HPDE6-E6E7 (cell line): ENCODE measurements around the gene CKAP5.

Experiments
- DNase-seq: peaks from one replicate; pipeline ENCODE4 v3.0.0; 2011; ENCODE audit warnings: missing footprints; ENCODE audit errors: extremely low spot score

CKAP5 gene

GRCh38 chr11:46698597-46698996 is 147.5 kb downstream of the CKAP5 start:
- DNase-seq, result no peak

- no peak for DNase-seq
Observed at GRCh38 chr11:46697723-46698122, 148.4 kb downstream of the CKAP5 start.

GRCh38 chr11:46697303-46697702 is 148.8 kb downstream of the CKAP5 start:
- no peak for DNase-seq

GRCh38 chr11:46696212-46696558 is 149.9 kb downstream of the CKAP5 start:
- DNase-seq, result no peak

GRCh38 chr11:46695345-46696211 is 150.5 kb downstream of the CKAP5 start:
- no peak for DNase-seq

- DNase-seq, result no peak
Observed at GRCh38 chr11:46694607-46695006, 151.5 kb downstream of the CKAP5 start.

GRCh38 chr11:46694072-46694471 is 152.0 kb downstream of the CKAP5 start:
- no peak for DNase-seq

- DNase-seq, result no peak
Observed at GRCh38 chr11:46693597-46694012, 152.5 kb downstream of the CKAP5 start.
